DND-41 (cell line): ENCODE data around the gene MTARC1.

Source experiments
- ATAC-seq: fragments of 200-7000 bp; cut with Tn5 transposase; 3 replicates; pipeline ENCODE4 v1.9.1; 2021; ENCODE audit warnings: low read depth; ENCODE audit not compliant: insufficient read depth
- DNase-seq: peaks from one replicate; pipeline ENCODE4 v3.0.0-alpha.2; 2020
- H2AFZ ChIP-seq: 2 replicates; pipeline ENCODE4 v1.6.0; 2012; ENCODE audit warnings: low read depth, low read length
- H3K27ac ChIP-seq: 2 replicates; pipeline ENCODE4 v1.5.1; 2012; ENCODE audit warnings: low read length, inconsistent platforms
- H3K27me3 ChIP-seq: fragments of 200-600 bp; sonication (generic); 2 replicates; pipeline ENCODE4 v1.6.0; 2012; ENCODE audit warnings: low read length, mild to moderate bottlenecking, inconsistent platforms; ENCODE audit not compliant: insufficient read depth, poor library complexity
- H3K36me3 ChIP-seq: 2 replicates; pipeline ENCODE4 v1.5.1; 2012; ENCODE audit warnings: low read length, inconsistent platforms; ENCODE audit not compliant: insufficient read depth
- H3K4me1 ChIP-seq: 2 replicates; pipeline ENCODE4 v1.5.1; 2012; ENCODE audit warnings: mild to moderate bottlenecking, low read length; ENCODE audit not compliant: insufficient read depth
- H3K4me2 ChIP-seq: 2 replicates; pipeline ENCODE4 v1.6.0; 2012; ENCODE audit warnings: mild to moderate bottlenecking, moderate library complexity, low read length, inconsistent platforms; ENCODE audit not compliant: insufficient read depth
- H3K4me3 ChIP-seq, 2 experiments: fragments of 200-600 bp in 1 of 2; shearing (Covaris generic) in 1 of 2; 2 replicates each; pipeline ENCODE4 v1.5.1; 2012 to 2016; ENCODE audit warnings: inconsistent platforms in 2 of 2, low read length in 2 of 2, mild to moderate bottlenecking in 2 of 2, low read depth in 1 of 2, moderate library complexity in 1 of 2
- H3K79me2 ChIP-seq: 2 replicates; pipeline ENCODE4 v1.6.0; 2012; ENCODE audit warnings: low read length, inconsistent platforms; ENCODE audit not compliant: insufficient read depth
- H3K9ac ChIP-seq: 2 replicates; pipeline ENCODE4 v1.6.0; 2012; ENCODE audit warnings: low read depth, mild to moderate bottlenecking, inconsistent platforms, low read length, moderate library complexity
- H3K9me3 ChIP-seq: 2 replicates; pipeline ENCODE4 v1.5.1; 2012; ENCODE audit warnings: low read length, moderate library complexity, mild to moderate bottlenecking, inconsistent platforms; ENCODE audit not compliant: insufficient read depth, severe bottlenecking
- H4K20me1 ChIP-seq: 2 replicates; pipeline ENCODE4 v1.6.0; 2012; ENCODE audit warnings: low read length; ENCODE audit not compliant: insufficient read depth
- EZH2 ChIP-seq: IDR thresholded peaks from 3 replicates; pipeline ENCODE4 v1.6.1; 2012; ENCODE audit warnings: borderline replicate concordance, low read depth, mild to moderate bottlenecking, moderate library complexity, low read length, inconsistent platforms; ENCODE audit not compliant: severe bottlenecking
- TF ChIP-seq, protein P1 (sequence below): IDR thresholded peaks from 2 replicates; pipeline ENCODE4 v1.5.1; 2012; ENCODE audit warnings: borderline replicate concordance, low read length, moderate library complexity, mild to moderate bottlenecking; ENCODE audit not compliant: poor library complexity, severe bottlenecking; ENCODE audit errors: extremely low read depth

MTARC1 gene

DNA sequence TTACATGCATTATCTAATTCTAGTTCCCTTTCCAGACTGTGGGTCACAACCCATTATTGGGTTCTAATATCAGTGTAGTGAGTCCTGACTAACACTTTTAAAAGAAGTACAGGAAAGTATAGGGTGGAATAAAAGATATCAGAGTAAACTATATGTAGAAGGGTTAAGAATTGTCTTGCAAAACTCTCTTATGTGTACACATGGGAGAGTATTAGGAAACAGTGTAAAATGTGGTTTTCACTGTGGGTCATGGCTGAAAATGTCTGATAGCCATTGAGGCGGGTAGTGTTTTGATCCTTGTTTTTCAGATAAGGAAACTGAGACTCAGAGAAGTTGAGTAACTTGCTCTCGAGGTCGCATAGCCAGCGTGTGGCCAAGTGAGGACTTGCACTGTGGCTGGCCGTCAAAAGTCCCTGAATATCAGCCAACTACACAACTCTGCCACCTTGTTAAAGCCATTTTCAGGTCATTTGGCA is 18.5 kb upstream of the MTARC1 start:
- no peak for DNase-seq
- ATAC-seq, result no peak
- Histone ChIP-seq H3K36me3 (no peaks in the 10 kb centered on the region), H3K27ac (no peak overlapping the region), H3K27me3 (no peaks in the 10 kb centered on the region), H3K4me1 (no peaks in the 10 kb centered on the region), H2AFZ (no peak overlapping the region), H3K79me2 (no peaks in the 10 kb centered on the region), H3K4me2 (no peak overlapping the region), H3K4me3 (no peak overlapping the region), H3K9me3 (no peaks in the 10 kb centered on the region), H3K9ac (no peak overlapping the region), H4K20me1 (no peaks in the 10 kb centered on the region)
- TF ChIP-seq, protein P1, sequence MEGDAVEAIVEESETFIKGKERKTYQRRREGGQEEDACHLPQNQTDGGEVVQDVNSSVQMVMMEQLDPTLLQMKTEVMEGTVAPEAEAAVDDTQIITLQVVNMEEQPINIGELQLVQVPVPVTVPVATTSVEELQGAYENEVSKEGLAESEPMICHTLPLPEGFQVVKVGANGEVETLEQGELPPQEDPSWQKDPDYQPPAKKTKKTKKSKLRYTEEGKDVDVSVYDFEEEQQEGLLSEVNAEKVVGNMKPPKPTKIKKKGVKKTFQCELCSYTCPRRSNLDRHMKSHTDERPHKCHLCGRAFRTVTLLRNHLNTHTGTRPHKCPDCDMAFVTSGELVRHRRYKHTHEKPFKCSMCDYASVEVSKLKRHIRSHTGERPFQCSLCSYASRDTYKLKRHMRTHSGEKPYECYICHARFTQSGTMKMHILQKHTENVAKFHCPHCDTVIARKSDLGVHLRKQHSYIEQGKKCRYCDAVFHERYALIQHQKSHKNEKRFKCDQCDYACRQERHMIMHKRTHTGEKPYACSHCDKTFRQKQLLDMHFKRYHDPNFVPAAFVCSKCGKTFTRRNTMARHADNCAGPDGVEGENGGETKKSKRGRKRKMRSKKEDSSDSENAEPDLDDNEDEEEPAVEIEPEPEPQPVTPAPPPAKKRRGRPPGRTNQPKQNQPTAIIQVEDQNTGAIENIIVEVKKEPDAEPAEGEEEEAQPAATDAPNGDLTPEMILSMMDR, result no peak
- no peak for TF ChIP-seq EZH2

DNA sequence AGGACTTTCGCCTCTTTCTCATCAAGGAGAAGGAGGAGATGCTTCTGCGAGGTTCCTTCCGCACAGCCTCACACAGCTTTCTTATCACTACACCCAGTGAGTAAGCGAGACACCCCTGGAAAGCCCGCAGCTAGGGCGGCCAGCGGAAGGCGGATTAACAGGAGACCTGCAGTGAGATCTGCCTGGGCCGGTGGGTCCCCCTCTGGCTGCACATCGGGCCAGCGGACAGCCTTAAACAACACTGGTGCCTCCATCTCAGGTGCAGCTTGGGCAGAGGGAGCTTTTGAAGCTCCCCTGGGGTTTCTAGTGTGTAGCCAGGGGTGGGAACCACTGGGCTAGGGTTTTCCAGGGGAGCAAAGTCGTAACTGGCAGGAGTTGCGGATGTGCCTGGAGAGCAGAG is 17.5 kb upstream of the MTARC1 start:
- ATAC-seq, result no peak
- Histone ChIP-seq H3K27ac (no peak overlapping the region), H3K79me2 (no peaks in the 10 kb centered on the region), H3K27me3 (no peaks in the 10 kb centered on the region), H3K9ac (no peak overlapping the region), H3K4me1 (no peaks in the 10 kb centered on the region), H3K4me3 (no peak overlapping the region), H4K20me1 (no peaks in the 10 kb centered on the region), H3K4me2 (no peak overlapping the region), H3K9me3 (no peaks in the 10 kb centered on the region), H2AFZ (no peak overlapping the region), H3K36me3 (no peaks in the 10 kb centered on the region)
- TF ChIP-seq EZH2, result no peak
- TF ChIP-seq, protein P1, result no peak
- no peak for DNase-seq

DNA sequence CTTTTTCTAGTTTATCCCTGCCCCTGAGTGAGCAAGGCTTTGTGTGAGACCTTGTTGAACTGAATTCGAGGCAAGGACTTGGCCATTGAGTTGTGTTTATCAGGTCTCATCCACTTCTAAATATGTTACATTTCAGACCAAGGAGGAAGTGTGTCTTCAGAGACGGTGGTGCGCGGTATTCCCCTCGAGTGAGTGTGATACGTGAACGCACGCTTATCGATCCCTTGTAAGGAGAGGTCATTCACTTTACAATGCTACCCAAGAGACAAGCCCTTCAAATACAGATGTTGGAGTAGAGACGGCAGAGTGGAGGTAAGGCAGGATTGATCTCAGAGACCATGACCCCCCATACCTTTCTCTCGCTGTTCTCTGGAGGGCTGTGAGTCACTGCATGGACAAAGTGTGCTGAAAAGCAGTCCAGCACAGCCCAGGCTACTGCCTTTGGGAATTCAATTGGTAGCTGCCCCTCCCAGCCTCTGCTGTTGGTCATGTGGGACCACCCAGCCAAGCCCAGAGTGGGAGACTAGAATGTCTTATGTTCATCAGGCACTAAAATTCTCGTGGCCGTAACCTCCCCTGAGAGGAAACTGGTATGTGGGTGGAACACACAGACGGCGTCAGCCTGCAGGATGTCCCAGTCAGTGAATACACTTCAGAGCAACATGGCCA is 16.3 kb upstream of the MTARC1 start:
- DNase-seq, result no peak
- ATAC-seq, result no peak
- no peak overlapping the region for H3K27ac ChIP-seq
- no peaks in the 10 kb centered on the region for H3K79me2 ChIP-seq
- no peak overlapping the region for H3K4me2 ChIP-seq
- no peaks in the 10 kb centered on the region for H3K4me1 ChIP-seq
- TF ChIP-seq, protein P1, result no peak
- no peak for TF ChIP-seq EZH2
- H3K9ac ChIP-seq, result no peak overlapping the region
- no peak overlapping the region for H3K4me3 ChIP-seq
- no peaks in the 10 kb centered on the region for H3K27me3 ChIP-seq
- no peaks in the 10 kb centered on the region for H3K36me3 ChIP-seq
- H2AFZ ChIP-seq, result no peak overlapping the region
- no peaks in the 10 kb centered on the region for H3K9me3 ChIP-seq
- no peaks in the 10 kb centered on the region for H4K20me1 ChIP-seq

DNA sequence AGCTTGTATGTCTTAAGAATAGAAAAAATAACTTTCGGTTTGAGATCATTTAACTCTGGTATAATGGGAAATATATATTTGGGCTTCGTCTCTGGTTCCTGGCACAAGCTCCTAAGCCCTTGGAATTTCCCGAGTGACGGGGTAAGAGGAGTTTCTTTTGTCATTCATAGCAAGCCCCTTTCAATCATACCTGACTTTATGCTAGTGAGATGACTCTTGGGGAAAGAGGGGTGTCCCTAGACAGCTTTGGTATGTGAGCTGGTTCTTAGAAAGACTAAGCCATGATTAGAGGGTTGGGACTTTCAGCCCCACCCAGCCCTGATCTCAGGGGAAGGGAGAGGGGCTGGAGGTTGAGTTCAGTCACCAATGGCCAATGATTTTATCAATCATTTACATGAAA is 13.9 kb upstream of the MTARC1 start:
- Histone ChIP-seq H3K27ac (no peak overlapping the region), H3K4me2 (no peak overlapping the region), H3K36me3 (no peaks in the 10 kb centered on the region), H3K9ac (no peak overlapping the region), H3K4me3 (no peak overlapping the region), H3K79me2 (no peaks in the 10 kb centered on the region), H4K20me1 (no peaks in the 10 kb centered on the region), H3K27me3 (no peaks in the 10 kb centered on the region), H2AFZ (no peak overlapping the region), H3K9me3 (no peaks in the 10 kb centered on the region), H3K4me1 (no peaks in the 10 kb centered on the region)
- TF ChIP-seq, protein P1, result no peak
- no peak for TF ChIP-seq EZH2
- ATAC-seq, result no peak
- no peak for DNase-seq
